Upper lobe of left lung (tissue), 6 donors: ENCODE data around the gene NLGN2. TPM values are rescaled to one million over a fixed set of nuclear protein-coding genes. Genes with fewer than 3 reads are reported as not detected.
A peak's percentile ranks its signal among the peaks of the same experiment; 100 is the strongest.

Source experiments
- ATAC-seq, 2 donors: fragments of 200-7000 bp; cut with Tn5 transposase; one replicate each; pipeline ENCODE4 v1.9.1; 2022; ENCODE audit warnings: mild to moderate bottlenecking in 2 of 2, moderate library complexity in 2 of 2; ENCODE audit not compliant: low FRiP score in 2 of 2
- DNase-seq, 2 donors: peaks; one replicate each; pipeline ENCODE4 v3.0.0-alpha.2; 2019 to 2020
- H3K27ac ChIP-seq, 4 donors: fragments of 200-600 bp; sonication (generic); one replicate each; pipeline ENCODE4 v1.5.1; 2016 to 2019
- H3K27me3 ChIP-seq, 4 donors: fragments of 200-600 bp; sonication (generic); one replicate each; pipeline ENCODE4 v1.5.1; 2017 to 2019
- H3K36me3 ChIP-seq, 4 donors: fragments of 200-600 bp; sonication (generic); one replicate each; pipeline ENCODE4 v1.5.1; 2016 to 2019
- H3K4me1 ChIP-seq, 4 donors: fragments of 200-600 bp; sonication (generic); one replicate each; pipeline ENCODE4 v1.5.1; 2018 to 2019
- H3K4me3 ChIP-seq, 4 donors: fragments of 200-600 bp; sonication (generic); one replicate each; pipeline ENCODE4 v1.5.1; 2017 to 2019; ENCODE audit warnings: mild to moderate bottlenecking in 2 of 4, moderate library complexity in 1 of 4
- H3K9me3 ChIP-seq, 4 donors: fragments of 200-600 bp; sonication (generic); one replicate each; pipeline ENCODE4 v1.5.1; 2018 to 2019
- EP300 ChIP-seq, 4 donors: sonication (generic); formaldehyde crosslinking; IDR thresholded peaks; one replicate each; pipeline ENCODE4 v1.5.1; 2017; ENCODE audit warnings: antibody characterized with exemption in 4 of 4, control low read depth in 2 of 4
- POLR2A ChIP-seq, 4 donors: fragments of 450-650 bp; IDR thresholded peaks; one replicate each; pipeline ENCODE4 v1.5.1; 2016 to 2017; ENCODE audit warnings: antibody characterized with exemption in 4 of 4, mild to moderate bottlenecking in 2 of 4
- POLR2AphosphoS5 ChIP-seq, 2 donors: sonication (generic); formaldehyde crosslinking; IDR thresholded peaks; one replicate each; pipeline ENCODE4 v1.5.1; 2017; ENCODE audit warnings: antibody characterized with exemption in 2 of 2
- WGBS, 2 donors: methylation state at CpG; one replicate each; pipeline ENCODE4 v1.1.5; 2017 to 2018; 5-methylcytosine and 5-hydroxymethylcytosine counted together
- total RNA-seq, 6 donors: library from RNA; depleted of rRNA in 4 of 6; stranded (reverse); fragments of >200 nt in 4 of 6; gene quantifications; one replicate each; pipeline versions ENCODE4 v1.1.0 to v1.2.1, GENCODE V29; 2016 to 2021
- TF ChIP-seq, protein P1 (sequence below), 6 experiments: fragments of 450-650 bp in 4 of 6; fragments of 200-600 bp in 2 of 6; sonication (generic) in 2 of 6; IDR thresholded peaks; one replicate each; pipeline ENCODE4 v1.5.1; 2016 to 2019; ENCODE audit warnings: antibody characterized with exemption in 6 of 6
- donor health status: DM: no; HTN: no; CAD: no; lungs with moderate emphysema.
- donor health status: DM: no; HTN: yes; CAD: no; lungs with severe emphysema.

The NLGN2 gene
- total RNA-seq, 6 donors from 2014 or later, result 3.8 to 16.8 (median 8.9) TPM

DNA sequence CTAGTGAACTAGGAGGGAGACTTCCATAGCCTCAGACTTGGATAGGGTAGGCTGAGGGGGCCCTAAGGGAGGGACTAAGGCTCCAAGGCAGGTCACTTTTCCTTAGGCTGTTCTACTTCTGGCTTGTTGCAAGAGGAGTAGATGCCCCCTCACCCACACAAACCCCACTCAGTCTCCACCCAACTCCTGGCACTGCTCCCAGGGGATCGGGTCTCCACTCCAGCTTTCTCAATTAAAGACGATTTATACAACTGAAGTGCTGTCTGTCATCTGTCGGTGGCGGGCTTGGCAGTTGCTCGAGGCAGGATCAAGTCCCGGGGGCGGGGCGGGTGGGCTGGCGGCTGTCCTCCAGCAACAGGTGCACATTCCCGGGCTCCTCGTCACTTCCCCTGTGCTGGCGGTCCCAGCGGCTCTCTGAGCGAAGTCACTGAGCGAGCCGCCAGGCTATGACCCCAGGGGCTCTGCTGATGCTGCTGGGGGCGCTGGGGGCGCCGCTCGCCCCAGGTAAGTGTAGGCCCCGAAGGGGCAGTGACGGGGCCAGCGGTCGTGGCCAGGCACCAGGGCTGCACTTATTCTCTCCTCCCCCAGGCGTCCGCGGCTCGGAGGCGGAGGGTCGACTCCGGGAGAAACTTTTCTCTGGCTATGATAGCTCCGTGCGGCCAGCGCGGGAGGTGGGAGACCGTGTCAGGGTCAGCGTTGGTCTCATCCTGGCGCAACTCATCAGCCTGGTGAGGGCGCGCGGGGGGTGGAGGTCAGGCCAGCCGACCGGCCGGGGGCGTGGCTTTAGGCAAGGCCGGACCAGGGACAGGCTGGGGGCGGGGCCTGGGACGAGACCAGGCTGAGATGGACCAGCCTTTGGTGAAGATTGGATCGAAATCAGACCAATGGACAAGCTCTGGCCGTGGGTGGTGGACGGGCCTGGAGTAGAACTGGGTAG, 37.3 kb downstream of the NLGN2 start, which contains the start of gene CHRNB1:
Gene CHRNB1, plus strand, starts transcription at position 380 of the 937 bp plus-strand sequence. Its CDS starts 67 bp downstream, at position 447.
- Histone ChIP-seq H3K27ac (no peak within 1 kb of the TSS), H3K27me3 (peaks cover 0 to 24% (median 15%) of the 10 kb centered on the region in 4 donors), H3K4me1 (peaks cover 25 to 34% (median 29%) of the 10 kb centered on the region in 4 donors), H3K36me3 (no peaks in the 10 kb centered on the region), H3K4me3 (peak within 1 kb of the TSS; percentile 14 to 51 (median 44)), H3K9me3 (no peaks in the 10 kb centered on the region)
- ATAC-seq (peak; percentile 86 to 93), DNase-seq (peak; percentile 93 to 94)
- no peak for TF ChIP-seq POLR2AphosphoS5 (IDR thresholded peaks at IDR 0.05)
- TF ChIP-seq, protein P1, sequence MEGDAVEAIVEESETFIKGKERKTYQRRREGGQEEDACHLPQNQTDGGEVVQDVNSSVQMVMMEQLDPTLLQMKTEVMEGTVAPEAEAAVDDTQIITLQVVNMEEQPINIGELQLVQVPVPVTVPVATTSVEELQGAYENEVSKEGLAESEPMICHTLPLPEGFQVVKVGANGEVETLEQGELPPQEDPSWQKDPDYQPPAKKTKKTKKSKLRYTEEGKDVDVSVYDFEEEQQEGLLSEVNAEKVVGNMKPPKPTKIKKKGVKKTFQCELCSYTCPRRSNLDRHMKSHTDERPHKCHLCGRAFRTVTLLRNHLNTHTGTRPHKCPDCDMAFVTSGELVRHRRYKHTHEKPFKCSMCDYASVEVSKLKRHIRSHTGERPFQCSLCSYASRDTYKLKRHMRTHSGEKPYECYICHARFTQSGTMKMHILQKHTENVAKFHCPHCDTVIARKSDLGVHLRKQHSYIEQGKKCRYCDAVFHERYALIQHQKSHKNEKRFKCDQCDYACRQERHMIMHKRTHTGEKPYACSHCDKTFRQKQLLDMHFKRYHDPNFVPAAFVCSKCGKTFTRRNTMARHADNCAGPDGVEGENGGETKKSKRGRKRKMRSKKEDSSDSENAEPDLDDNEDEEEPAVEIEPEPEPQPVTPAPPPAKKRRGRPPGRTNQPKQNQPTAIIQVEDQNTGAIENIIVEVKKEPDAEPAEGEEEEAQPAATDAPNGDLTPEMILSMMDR (IDR thresholded peaks at IDR 0.05), result peak in 2 of 6 experiments; percentile 22 to 27
- WGBS, 2 donors, result 5 to 9% methylated on average over 11 to 18 of the region's 51 CpGs

DNA sequence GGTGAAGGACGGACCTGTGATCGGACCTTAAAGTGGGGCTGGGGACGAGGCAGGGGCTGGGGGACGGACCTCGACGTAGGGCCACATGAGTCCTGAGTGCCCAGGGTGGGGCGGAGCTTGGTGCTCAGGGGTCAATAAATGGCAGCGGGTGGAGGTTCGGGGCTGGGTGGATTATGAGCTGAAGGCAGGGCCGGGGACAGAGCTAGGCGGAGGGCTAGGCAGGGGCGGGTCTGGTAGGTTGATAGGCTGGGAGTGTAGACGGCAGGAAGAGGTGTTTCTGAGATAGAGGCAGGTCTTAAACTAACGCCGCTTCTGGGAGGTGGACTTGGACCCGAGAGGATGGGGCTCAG, 37.9 kb downstream of the NLGN2 start:
- H3K4me1 ChIP-seq, result peaks cover 19 to 28% (median 22%) of the 10 kb centered on the region in 4 donors
- WGBS, 2 donors, result 7% methylated on average over 16 of the region's 16 CpGs
- H3K27ac ChIP-seq, result no peak overlapping the region
- peaks cover 0 to 18% (median 8%) of the 10 kb centered on the region in 4 donors for H3K27me3 ChIP-seq
- TF ChIP-seq EP300 (IDR thresholded peaks at IDR 0.05) (no peak), POLR2A (IDR thresholded peaks at IDR 0.05) (no peak), POLR2AphosphoS5 (IDR thresholded peaks at IDR 0.05) (no peak)
- TF ChIP-seq, protein P1 (IDR thresholded peaks at IDR 0.05), result no peak
- no peak for DNase-seq
- peak; percentile 47 to 48 for ATAC-seq
- H3K9me3 ChIP-seq, result no peaks in the 10 kb centered on the region
- H3K4me3 ChIP-seq, result peak overlapping the region in 3 of 4 donors; percentile 37 to 51 (median 50)
- H3K36me3 ChIP-seq, result no peaks in the 10 kb centered on the region

DNA sequence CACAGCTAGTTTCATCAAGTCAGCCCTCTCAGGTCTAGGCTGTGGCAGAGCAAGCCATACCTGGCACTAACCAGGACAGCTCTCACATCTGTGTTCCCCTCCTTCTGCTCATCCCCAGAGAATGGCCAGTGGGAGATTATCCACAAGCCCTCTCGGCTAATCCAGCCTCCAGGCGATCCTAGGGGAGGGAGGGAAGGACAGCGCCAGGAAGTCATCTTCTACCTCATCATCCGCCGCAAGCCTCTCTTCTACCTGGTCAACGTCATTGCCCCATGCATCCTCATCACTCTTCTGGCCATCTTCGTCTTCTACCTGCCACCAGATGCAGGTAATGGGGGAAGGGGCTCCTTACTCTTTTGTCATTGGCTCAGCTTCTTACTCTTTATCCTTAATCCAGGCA, 40.8 kb downstream of the NLGN2 start:
- WGBS, 2 donors, result 92 to 95% methylated on average over 7 of the region's 7 CpGs
- DNase-seq, result no peak
- Histone ChIP-seq H3K36me3 (no peaks in the 10 kb centered on the region), H3K9me3 (no peaks in the 10 kb centered on the region), H3K4me1 (peaks cover 17 to 23% (median 19%) of the 10 kb centered on the region in 4 donors), H3K27me3 (peaks cover 0 to 15% (median 5%) of the 10 kb centered on the region in 4 donors), H3K4me3 (no peak overlapping the region), H3K27ac (no peak overlapping the region)
- TF ChIP-seq POLR2A (IDR thresholded peaks at IDR 0.05), result no peak
- TF ChIP-seq POLR2AphosphoS5 (IDR thresholded peaks at IDR 0.05), result no peak
- TF ChIP-seq, protein P1 (IDR thresholded peaks at IDR 0.05), result no peak
- TF ChIP-seq EP300 (IDR thresholded peaks at IDR 0.05), result no peak
- ATAC-seq, result no peak

DNA sequence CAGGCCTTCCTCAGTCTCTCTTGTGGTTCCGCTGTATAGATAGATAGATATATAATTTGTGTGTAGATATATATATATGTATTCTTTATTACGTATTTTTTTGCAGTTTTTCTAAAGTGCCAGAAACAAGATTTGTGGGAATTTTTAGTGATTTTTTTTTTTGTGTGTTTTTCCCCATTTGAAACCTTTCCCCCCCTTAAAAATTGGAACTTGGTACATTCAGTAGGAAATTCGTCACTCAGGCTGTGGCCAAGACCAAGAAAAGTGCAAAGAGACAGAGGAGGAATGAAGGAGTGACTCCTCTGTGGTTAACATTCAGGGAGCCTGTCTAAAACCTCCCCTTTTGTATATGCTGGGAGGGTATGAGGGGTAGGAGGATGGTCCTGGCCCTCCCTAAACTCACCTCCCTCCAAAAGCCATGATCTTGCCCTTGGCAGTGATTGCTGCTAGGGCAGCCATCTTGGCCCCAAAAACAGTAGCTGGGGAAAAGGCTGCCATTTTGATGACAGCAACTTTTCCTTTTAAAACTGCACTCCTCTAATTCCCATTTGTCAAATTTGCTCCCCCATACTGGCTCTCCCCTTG, 52.4 kb downstream of the NLGN2 start:
- TF ChIP-seq POLR2A (IDR thresholded peaks at IDR 0.05) (no peak), POLR2AphosphoS5 (IDR thresholded peaks at IDR 0.05) (no peak), EP300 (IDR thresholded peaks at IDR 0.05) (no peak)
- TF ChIP-seq, protein P1 (IDR thresholded peaks at IDR 0.05), result no peak
- DNase-seq (no peak), ATAC-seq (no peak)
- Histone ChIP-seq H3K27me3 (no peaks in the 10 kb centered on the region), H3K36me3 (peaks cover 4 to 26% (median 22%) of the 10 kb centered on the region in 4 donors), H3K4me1 (peaks cover 6 to 11% (median 9%) of the 10 kb centered on the region in 4 donors), H3K9me3 (no peaks in the 10 kb centered on the region), H3K4me3 (no peak overlapping the region), H3K27ac (no peak overlapping the region)
- 77 to 89% methylated on average over 3 of the region's 3 CpGs for WGBS, 2 donors
